Gastrocnemius medialis (tissue), 4 donors: Measurements from ENCODE around the gene EHD4.

Source experiments
- POLR2A ChIP-seq, 2 donors: fragments of 450-650 bp; IDR thresholded peaks; one replicate each; pipeline ENCODE4 v1.6.1; 2017; ENCODE audit warnings: antibody characterized with exemption in 2 of 2, mild to moderate bottlenecking in 2 of 2, moderate library complexity in 2 of 2
- TF ChIP-seq, protein P1 (sequence below), 5 experiments: fragments of 450-650 bp in 3 of 5; fragments of 200-600 bp in 2 of 5; sonication (generic) in 2 of 5; IDR thresholded peaks in 4 of 5; conservative IDR thresholded peaks in 1 of 5; 1 replicate in 4 of 5; 2 replicates in 1 of 5; pipeline ENCODE4 v1.5.1; 2016 to 2019; ENCODE audit warnings: antibody characterized with exemption in 5 of 5, mild to moderate bottlenecking in 3 of 5, moderate library complexity in 3 of 5

DNA sequence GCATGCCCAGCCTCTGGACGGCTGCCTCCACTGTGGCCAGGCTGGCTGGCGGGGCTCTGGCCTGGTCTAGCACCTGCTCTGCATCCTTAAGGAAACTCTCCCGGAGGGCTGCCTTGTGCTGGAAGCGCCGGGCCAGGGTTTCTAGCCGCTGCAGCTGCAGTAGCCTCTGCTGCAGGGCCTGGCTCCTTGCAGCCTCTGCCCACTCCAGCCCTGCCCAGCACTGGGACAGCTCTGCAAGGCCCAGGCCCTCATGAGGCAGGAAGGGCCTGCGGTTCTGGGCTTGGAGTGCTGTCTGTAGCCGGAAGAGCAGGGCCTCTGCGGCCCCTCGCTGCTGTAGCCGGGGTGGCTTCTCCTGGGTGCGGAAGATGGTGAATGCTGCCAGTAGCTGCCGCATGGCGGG lies 86.5 kb downstream of the EHD4 start:
- TF ChIP-seq, protein P1, sequence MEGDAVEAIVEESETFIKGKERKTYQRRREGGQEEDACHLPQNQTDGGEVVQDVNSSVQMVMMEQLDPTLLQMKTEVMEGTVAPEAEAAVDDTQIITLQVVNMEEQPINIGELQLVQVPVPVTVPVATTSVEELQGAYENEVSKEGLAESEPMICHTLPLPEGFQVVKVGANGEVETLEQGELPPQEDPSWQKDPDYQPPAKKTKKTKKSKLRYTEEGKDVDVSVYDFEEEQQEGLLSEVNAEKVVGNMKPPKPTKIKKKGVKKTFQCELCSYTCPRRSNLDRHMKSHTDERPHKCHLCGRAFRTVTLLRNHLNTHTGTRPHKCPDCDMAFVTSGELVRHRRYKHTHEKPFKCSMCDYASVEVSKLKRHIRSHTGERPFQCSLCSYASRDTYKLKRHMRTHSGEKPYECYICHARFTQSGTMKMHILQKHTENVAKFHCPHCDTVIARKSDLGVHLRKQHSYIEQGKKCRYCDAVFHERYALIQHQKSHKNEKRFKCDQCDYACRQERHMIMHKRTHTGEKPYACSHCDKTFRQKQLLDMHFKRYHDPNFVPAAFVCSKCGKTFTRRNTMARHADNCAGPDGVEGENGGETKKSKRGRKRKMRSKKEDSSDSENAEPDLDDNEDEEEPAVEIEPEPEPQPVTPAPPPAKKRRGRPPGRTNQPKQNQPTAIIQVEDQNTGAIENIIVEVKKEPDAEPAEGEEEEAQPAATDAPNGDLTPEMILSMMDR (IDR thresholded peaks at IDR 0.05 in 4 of 5, conservative IDR thresholded peaks at IDR 0.05 in 1 of 5) = no peak
- TF ChIP-seq POLR2A (IDR thresholded peaks at IDR 0.05) = no peak
